ENCODE results near the gene HMGB1.
"Not testable (repeated sequence)": the region's sequence is repeated elsewhere in the genome, so short reads cannot be mapped to it uniquely, and the experiment has no call there.

HMGB1 gene

DNA sequence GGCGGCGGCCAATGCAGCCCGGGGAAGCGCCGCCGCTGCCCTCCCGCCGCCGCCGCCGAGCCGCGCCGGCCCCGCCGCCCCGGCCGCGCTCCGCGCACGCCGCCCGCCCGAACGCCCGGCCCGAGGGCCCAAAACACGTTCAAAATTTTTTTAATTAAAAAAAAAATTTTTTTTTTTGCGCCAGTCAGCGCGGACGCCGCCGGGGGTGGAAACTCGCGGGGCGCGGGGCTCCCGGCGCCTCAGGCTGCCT lies 468 bp downstream of the HMGB1 start:
- H3K9me3 ChIP-seq (ENCODE audit: insufficient read depth, low read depth, low read length): no peaks in the 10 kb centered on the region
- no peaks in the 10 kb centered on the region for H3K27me3 ChIP-seq (ENCODE audit: insufficient read depth, low read length)
- peak overlapping the region; percentile 96 for H3K27ac ChIP-seq (ENCODE audit: low read depth, low read length)
- WGBS: under 1% methylated on average over 41 of the region's 41 CpGs
- peaks cover 34% of the 10 kb centered on the region for H3K36me3 ChIP-seq (ENCODE audit: insufficient read depth, low read length)
- peak overlapping the region; percentile 98 for H3K9ac ChIP-seq (ENCODE audit: low read depth, low read length)
- H3K4me1 ChIP-seq (ENCODE audit: insufficient read depth, low read length): peaks cover 18% of the 10 kb centered on the region
- H3K4me3 ChIP-seq (ENCODE audit: low read length): peak overlapping the region; percentile 81

- under 1% methylated on average over 129 of the region's 136 CpGs for WGBS
- Histone ChIP-seq H3K9ac (ENCODE audit: low read depth, low read length) (peak overlapping the region; percentile 99), H3K27ac (ENCODE audit: low read depth, low read length) (peak overlapping the region; percentile 86), H3K9me3 (ENCODE audit: insufficient read depth, low read depth, low read length) (no peaks in the 10 kb centered on the region), H3K4me3 (ENCODE audit: low read length) (peak overlapping the region; percentile 96), H3K36me3 (ENCODE audit: insufficient read depth, low read length) (peaks cover 37% of the 10 kb centered on the region), H3K27me3 (ENCODE audit: insufficient read depth, low read length) (no peaks in the 10 kb centered on the region), H3K4me1 (ENCODE audit: insufficient read depth, low read length) (peaks cover 18% of the 10 kb centered on the region)
These were observed 1.0 kb downstream of the HMGB1 start for GRCh38 chr13:30464496-30465342.

- Histone ChIP-seq H3K36me3 (ENCODE audit: insufficient read depth, low read length) (peaks cover 45% of the 10 kb centered on the region), H3K4me1 (ENCODE audit: insufficient read depth, low read length) (peaks cover 18% of the 10 kb centered on the region), H3K4me3 (ENCODE audit: low read length) (peak overlapping the region; percentile 96), H3K9me3 (ENCODE audit: insufficient read depth, low read depth, low read length) (no peaks in the 10 kb centered on the region), H3K27ac (ENCODE audit: low read depth, low read length) (peak overlapping the region; percentile 86), H3K27me3 (ENCODE audit: insufficient read depth, low read length) (no peaks in the 10 kb centered on the region), H3K9ac (ENCODE audit: low read depth, low read length) (peak overlapping the region; percentile 99)
- 3% methylated on average over 32 of the region's 32 CpGs for WGBS
These were observed 1.8 kb downstream of the HMGB1 start for GRCh38 chr13:30463787-30464495.

- not testable (repeated sequence) for H3K27me3 ChIP-seq (ENCODE audit: insufficient read depth, low read length); H3K9ac ChIP-seq (ENCODE audit: low read depth, low read length); H3K27ac ChIP-seq (ENCODE audit: low read depth, low read length); H3K9me3 ChIP-seq (ENCODE audit: insufficient read depth, low read depth, low read length); H3K4me3 ChIP-seq (ENCODE audit: low read length)
- peaks cover 55% of the 10 kb centered on the region for H3K36me3 ChIP-seq (ENCODE audit: insufficient read depth, low read length)
- 100% methylated on average over 1 of the region's 3 CpGs for WGBS
- H3K4me1 ChIP-seq (ENCODE audit: insufficient read depth, low read length): peaks cover 13% of the 10 kb centered on the region
These were observed 4.3 kb downstream of the HMGB1 start for GRCh38 chr13:30461279-30462066.

DNA sequence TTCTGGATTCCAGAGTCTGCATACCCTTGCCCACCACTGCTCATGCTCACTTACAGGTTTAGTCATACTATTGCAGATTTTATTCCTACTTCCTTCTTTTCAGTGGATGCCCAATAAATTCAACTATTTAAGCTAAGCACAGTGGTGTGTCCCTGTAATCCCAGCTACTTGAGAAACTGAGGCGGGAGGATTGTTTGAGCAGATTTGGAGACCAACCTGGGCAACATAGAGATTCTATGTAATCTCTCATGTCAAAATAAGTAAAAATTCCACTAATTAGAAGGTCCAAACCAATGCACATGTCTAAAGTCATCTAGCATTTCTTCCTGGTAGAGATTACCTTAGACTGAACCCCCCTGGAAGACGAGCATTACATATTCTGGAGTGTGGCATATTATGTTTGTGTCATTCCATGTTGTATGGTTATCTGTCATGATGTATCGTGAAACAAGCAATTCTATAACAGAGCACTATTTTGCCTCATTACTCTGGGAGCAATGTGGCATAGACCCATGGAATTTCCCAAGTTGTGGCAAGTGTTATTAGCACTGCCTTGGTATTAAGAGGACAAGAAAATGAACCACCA lies 8.3 kb downstream of the HMGB1 start:
- Histone ChIP-seq H3K27ac (ENCODE audit: low read depth, low read length) (no peak overlapping the region), H3K4me3 (ENCODE audit: low read length) (no peak overlapping the region), H3K4me1 (ENCODE audit: insufficient read depth, low read length) (no peaks in the 10 kb centered on the region), H3K9ac (ENCODE audit: low read depth, low read length) (no peak overlapping the region), H3K36me3 (ENCODE audit: insufficient read depth, low read length) (peaks cover 38% of the 10 kb centered on the region), H3K9me3 (ENCODE audit: insufficient read depth, low read depth, low read length) (no peaks in the 10 kb centered on the region), H3K27me3 (ENCODE audit: insufficient read depth, low read length) (no peaks in the 10 kb centered on the region)
- 64% methylated on average over 3 of the region's 3 CpGs for WGBS

GRCh38 chr13:30456290-30456689 lies 9.4 kb downstream of the HMGB1 start:
- 82% methylated on average over 2 of the region's 3 CpGs for WGBS
- Histone ChIP-seq H3K36me3 (ENCODE audit: insufficient read depth, low read length) (peaks cover 27% of the 10 kb centered on the region), H3K9me3 (ENCODE audit: insufficient read depth, low read depth, low read length) (no peaks in the 10 kb centered on the region), H3K27me3 (ENCODE audit: insufficient read depth, low read length) (no peaks in the 10 kb centered on the region), H3K4me3 (ENCODE audit: low read length) (no peak overlapping the region), H3K9ac (ENCODE audit: low read depth, low read length) (no peak overlapping the region), H3K27ac (ENCODE audit: low read depth, low read length) (no peak overlapping the region; the same call in 1 of the 2 replicates), H3K4me1 (ENCODE audit: insufficient read depth, low read length) (no peaks in the 10 kb centered on the region)

GRCh38 chr13:30454991-30455390 lies 10.7 kb downstream of the HMGB1 start:
- Histone ChIP-seq H3K9ac (ENCODE audit: low read depth, low read length) (no peak overlapping the region), H3K27me3 (ENCODE audit: insufficient read depth, low read length) (no peaks in the 10 kb centered on the region), H3K4me3 (ENCODE audit: low read length) (no peak overlapping the region), H3K9me3 (ENCODE audit: insufficient read depth, low read depth, low read length) (no peaks in the 10 kb centered on the region), H3K4me1 (ENCODE audit: insufficient read depth, low read length) (no peaks in the 10 kb centered on the region), H3K36me3 (ENCODE audit: insufficient read depth, low read length) (peaks cover 21% of the 10 kb centered on the region), H3K27ac (ENCODE audit: low read depth, low read length) (no peak overlapping the region)
- 91% methylated on average over 2 of the region's 2 CpGs for WGBS

DNA sequence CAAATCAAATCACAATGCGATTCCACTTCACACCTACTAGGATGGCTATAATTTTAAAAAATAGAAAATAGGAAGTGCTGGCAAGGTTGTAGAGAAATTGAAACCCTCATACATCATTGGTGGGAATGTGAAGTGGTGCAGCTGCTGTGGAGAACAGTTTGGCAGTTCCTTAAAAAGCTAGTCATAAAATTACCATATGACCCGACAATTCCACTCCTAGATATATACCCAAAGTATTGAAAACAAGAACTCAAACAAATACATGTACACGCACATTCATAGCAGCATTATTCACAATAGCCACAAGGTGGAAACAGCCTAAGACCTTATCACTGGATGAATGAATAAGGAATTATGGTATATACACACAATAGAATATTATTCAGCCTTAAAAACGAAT lies 12.0 kb downstream of the HMGB1 start:
- no peak overlapping the region for H3K27ac ChIP-seq (ENCODE audit: low read depth, low read length)

GRCh38 chr13:30451476-30451875 lies 14.3 kb downstream of the HMGB1 start:
- not testable (repeated sequence) for H3K9me3 ChIP-seq (ENCODE audit: insufficient read depth, low read depth, low read length); H3K27me3 ChIP-seq (ENCODE audit: insufficient read depth, low read length); H3K4me1 ChIP-seq (ENCODE audit: insufficient read depth, low read length); H3K4me3 ChIP-seq (ENCODE audit: low read length); H3K36me3 ChIP-seq (ENCODE audit: insufficient read depth, low read length); H3K9ac ChIP-seq (ENCODE audit: low read depth, low read length); H3K27ac ChIP-seq (ENCODE audit: low read depth, low read length)
- 91% methylated on average over 11 of the region's 12 CpGs for WGBS

More for the DNA sequence above, 12.0 kb downstream of the HMGB1 start:
- no peak overlapping the region for H3K4me3 ChIP-seq (ENCODE audit: low read length)
- H3K9me3 ChIP-seq (ENCODE audit: insufficient read depth, low read depth, low read length): no peaks in the 10 kb centered on the region
- peaks cover 8% of the 10 kb centered on the region for H3K36me3 ChIP-seq (ENCODE audit: insufficient read depth, low read length)
- H3K9ac ChIP-seq (ENCODE audit: low read depth, low read length): no peak overlapping the region
- H3K4me1 ChIP-seq (ENCODE audit: insufficient read depth, low read length): no peaks in the 10 kb centered on the region
- no peaks in the 10 kb centered on the region for H3K27me3 ChIP-seq (ENCODE audit: insufficient read depth, low read length)
- 93% methylated on average over 3 of the region's 4 CpGs for WGBS

- no peaks in the 10 kb centered on the region for H3K27me3 ChIP-seq (ENCODE audit: insufficient read depth, low read length)
- WGBS: 94% methylated on average over 2 of the region's 2 CpGs
- no peak overlapping the region for H3K9ac ChIP-seq (ENCODE audit: low read depth, low read length)
- no peaks in the 10 kb centered on the region for H3K36me3 ChIP-seq (ENCODE audit: insufficient read depth, low read length)
- H3K9me3 ChIP-seq (ENCODE audit: insufficient read depth, low read depth, low read length): no peaks in the 10 kb centered on the region
- H3K27ac ChIP-seq (ENCODE audit: low read depth, low read length): no peak overlapping the region
- peaks cover 6% of the 10 kb centered on the region for H3K4me1 ChIP-seq (ENCODE audit: insufficient read depth, low read length)
- H3K4me3 ChIP-seq (ENCODE audit: low read length): no peak overlapping the region
These were observed 15.7 kb downstream of the HMGB1 start for GRCh38 chr13:30450066-30450465.

GRCh38 chr13:30448441-30448840 lies 17.3 kb downstream of the HMGB1 start:
- WGBS: 93% methylated on average over 4 of the region's 4 CpGs
- no peaks in the 10 kb centered on the region for H3K9me3 ChIP-seq (ENCODE audit: insufficient read depth, low read depth, low read length)
- no peak overlapping the region for H3K9ac ChIP-seq (ENCODE audit: low read depth, low read length)
- H3K4me3 ChIP-seq (ENCODE audit: low read length): no peak overlapping the region
- H3K36me3 ChIP-seq (ENCODE audit: insufficient read depth, low read length): no peaks in the 10 kb centered on the region
- H3K4me1 ChIP-seq (ENCODE audit: insufficient read depth, low read length): peaks cover 7% of the 10 kb centered on the region
- H3K27me3 ChIP-seq (ENCODE audit: insufficient read depth, low read length): no peaks in the 10 kb centered on the region
- no peak overlapping the region for H3K27ac ChIP-seq (ENCODE audit: low read depth, low read length)

All from HUES64 (cell line).